Esophagus (tissue), 2 donors: ENCODE data around the gene PLEKHM2. TPM values are rescaled to one million over a fixed set of nuclear protein-coding genes. Genes with fewer than 3 reads are reported as not detected.

Experiments used
- H3K27ac ChIP-seq, 2 donors: one replicate each; pipeline ENCODE4 v1.5.1; 2013; ENCODE audit warnings: low read depth in 2 of 2, mild to moderate bottlenecking in 2 of 2, inconsistent platforms in 1 of 2, low read length in 1 of 2, moderate library complexity in 1 of 2
- H3K27me3 ChIP-seq, 2 donors: one replicate each; pipeline ENCODE4 v1.6.1; 2013; ENCODE audit warnings: low read length in 2 of 2, control low read depth in 1 of 2, mild to moderate bottlenecking in 1 of 2; ENCODE audit not compliant: insufficient read depth in 2 of 2, control insufficient read depth in 1 of 2
- H3K36me3 ChIP-seq, 2 donors: one replicate each; pipeline ENCODE4 v1.6.1; 2013; ENCODE audit warnings: low read length in 1 of 2; ENCODE audit not compliant: control insufficient read depth in 2 of 2, insufficient read depth in 2 of 2
- H3K4me1 ChIP-seq, 2 donors: one replicate each; pipeline ENCODE4 v1.6.1; 2013; ENCODE audit warnings: low read length in 1 of 2; ENCODE audit not compliant: control insufficient read depth in 2 of 2, insufficient read depth in 2 of 2
- H3K4me3 ChIP-seq, 2 donors: one replicate each; pipeline ENCODE4 v1.5.1; 2013; ENCODE audit warnings: low read length in 2 of 2, mild to moderate bottlenecking in 2 of 2, low read depth in 1 of 2, moderate library complexity in 1 of 2
- H3K9me3 ChIP-seq, 2 donors: one replicate each; pipeline ENCODE4 v1.6.1; 2013; ENCODE audit warnings: mild to moderate bottlenecking in 2 of 2, low read depth in 1 of 2, low read length in 1 of 2, moderate library complexity in 1 of 2; ENCODE audit not compliant: control insufficient read depth in 2 of 2, insufficient read depth in 1 of 2
- WGBS, 2 donors: extraction: QIAGEN DNeasy Blood & Tissue Kit; methylation state at CpG; one replicate each; pipeline ENCODE4 v1.1.7; 2013; 5-methylcytosine and 5-hydroxymethylcytosine counted together
- polyA plus RNA-seq, 2 donors: library from polyadenylated mRNA; stranded (reverse); fragments of 200-250 nt; gene quantifications; one replicate each; pipeline ENCODE4 v1.2.3, GENCODE V29; 2013
- donor health status: healthy with polysubstance abuse.
- donor health status: Bipolar disorder and iron deficiency.

PLEKHM2 gene
- polyA plus RNA-seq, 2 donors = 34.5 to 40.7 TPM

DNA sequence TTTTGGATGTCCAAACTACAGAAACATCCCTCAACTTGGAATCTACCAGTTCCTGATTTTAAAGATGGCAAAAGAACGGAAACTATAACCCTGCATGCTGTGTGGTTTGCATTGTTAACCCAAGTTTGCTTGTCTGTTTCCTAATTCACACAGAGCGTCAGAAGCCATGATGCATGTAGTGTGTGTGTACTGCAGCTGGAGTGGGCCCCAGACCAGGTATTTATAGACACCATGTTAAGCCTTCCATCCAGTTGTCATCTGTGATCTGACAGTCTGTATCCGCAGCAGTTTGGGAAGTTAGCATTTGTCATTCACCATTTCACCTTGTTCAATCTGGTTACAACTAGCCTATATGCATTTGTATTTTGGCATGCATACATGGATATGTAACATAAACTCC is 27.7 kb upstream of the PLEKHM2 start:
- Histone ChIP-seq H3K9me3 (no peaks in the 10 kb centered on the region), H3K4me3 (no peak overlapping the region), H3K4me1 (no peaks in the 10 kb centered on the region), H3K27ac (no peak overlapping the region), H3K36me3 (peaks cover 18 to 23% of the 10 kb centered on the region in 2 donors), H3K27me3 (no peaks in the 10 kb centered on the region)
- 88 to 94% methylated on average over 3 of the region's 3 CpGs for WGBS, 2 donors

DNA sequence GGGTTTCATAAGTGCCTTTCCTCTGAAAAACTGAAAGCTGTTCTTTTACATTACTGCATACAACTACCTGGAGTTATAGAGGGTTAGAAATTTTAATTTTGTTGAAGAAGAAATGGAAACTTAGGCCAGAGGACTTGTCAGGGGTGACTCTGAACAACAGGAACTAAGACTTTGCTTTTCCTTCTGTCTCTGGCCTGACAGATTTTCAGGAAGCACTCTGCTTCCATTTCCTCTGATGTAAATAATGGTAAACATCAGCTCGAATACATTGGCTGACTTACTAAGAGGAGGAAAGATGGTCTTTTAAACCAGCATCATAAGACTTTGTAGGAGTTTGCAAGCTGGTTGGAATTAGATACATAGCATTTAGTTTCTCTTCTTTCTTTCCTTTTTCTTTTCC is 27.1 kb upstream of the PLEKHM2 start:
- Histone ChIP-seq H3K27ac (no peak overlapping the region), H3K9me3 (no peaks in the 10 kb centered on the region), H3K27me3 (no peaks in the 10 kb centered on the region), H3K36me3 (peaks cover 19 to 22% of the 10 kb centered on the region in 2 donors), H3K4me1 (no peaks in the 10 kb centered on the region), H3K4me3 (no peak overlapping the region)
- 58 to 68% methylated on average over 1 of the region's 1 CpG for WGBS, 2 donors

DNA sequence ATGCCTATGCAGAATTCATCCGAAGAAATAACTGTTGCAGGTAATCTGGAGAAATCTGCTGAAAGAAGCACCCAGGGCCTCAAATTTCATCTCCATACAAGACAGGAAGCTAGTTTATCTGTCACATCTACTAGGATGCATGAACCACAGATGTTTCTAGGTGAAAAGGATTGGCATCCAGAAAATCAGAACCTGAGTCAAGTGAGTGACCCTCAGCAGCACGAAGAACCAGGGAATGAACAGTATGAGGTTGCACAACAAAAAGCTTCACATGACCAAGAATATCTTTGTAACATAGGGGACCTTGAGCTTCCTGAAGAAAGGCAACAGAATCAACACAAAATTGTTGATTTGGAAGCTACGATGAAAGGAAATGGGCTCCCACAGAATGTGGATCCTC is 24.0 kb upstream of the PLEKHM2 start:
- WGBS, 2 donors = 96 to 98% methylated on average over 3 of the region's 3 CpGs
- H3K4me1 ChIP-seq = no peaks in the 10 kb centered on the region
- no peak overlapping the region for H3K4me3 ChIP-seq
- H3K9me3 ChIP-seq = no peaks in the 10 kb centered on the region
- H3K36me3 ChIP-seq = peaks cover 15 to 20% of the 10 kb centered on the region in 2 donors
- H3K27me3 ChIP-seq = no peaks in the 10 kb centered on the region
- no peak overlapping the region for H3K27ac ChIP-seq

DNA sequence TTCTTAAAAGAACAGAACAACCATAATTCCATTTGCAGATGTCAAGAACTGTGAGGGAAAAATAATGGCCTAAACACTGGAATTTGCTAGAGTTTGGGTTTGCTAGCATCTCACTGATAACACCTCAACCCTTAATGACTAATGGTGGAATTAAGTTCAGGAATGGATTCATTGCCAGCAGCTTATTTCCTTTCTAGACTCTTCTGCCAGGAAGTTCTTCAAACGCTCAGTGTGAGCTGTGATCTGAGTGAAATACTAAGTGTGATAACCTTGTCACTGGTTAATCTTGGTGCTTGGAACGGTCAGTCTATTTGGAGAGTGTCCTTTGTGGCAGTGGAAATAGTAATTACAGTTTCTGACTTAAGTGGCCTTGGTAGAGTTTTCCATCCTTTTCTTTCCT is 21.6 kb upstream of the PLEKHM2 start:
- no peaks in the 10 kb centered on the region for H3K9me3 ChIP-seq
- H3K4me3 ChIP-seq = no peak overlapping the region
- H3K27me3 ChIP-seq = no peaks in the 10 kb centered on the region
- H3K4me1 ChIP-seq = no peaks in the 10 kb centered on the region
- no peak overlapping the region for H3K27ac ChIP-seq
- H3K36me3 ChIP-seq = peaks cover 16 to 20% of the 10 kb centered on the region in 2 donors
- WGBS, 2 donors = 75 to 80% methylated on average over 2 of the region's 2 CpGs

DNA sequence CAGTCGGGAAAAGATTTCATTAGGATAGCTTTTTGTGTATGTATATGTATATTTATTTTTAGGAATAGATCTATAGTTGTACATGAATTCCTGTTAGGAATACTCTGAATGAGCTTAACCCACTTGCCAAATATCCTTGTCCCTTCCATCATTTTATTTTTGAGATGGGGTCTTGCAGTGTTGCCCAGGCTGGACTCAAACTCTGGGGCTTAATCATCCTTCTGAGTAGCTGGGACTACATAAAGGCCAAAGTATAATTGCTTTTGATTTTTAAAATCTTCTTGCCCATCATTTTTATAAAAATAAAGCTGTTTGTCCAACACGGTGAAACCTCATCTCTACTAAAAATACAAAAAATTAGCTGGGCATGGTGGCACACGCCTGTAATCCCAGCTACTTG is 20.2 kb upstream of the PLEKHM2 start:
- Histone ChIP-seq H3K4me1 (no peaks in the 10 kb centered on the region), H3K27me3 (no peaks in the 10 kb centered on the region), H3K27ac (no peak overlapping the region), H3K36me3 (peaks cover 16 to 20% of the 10 kb centered on the region in 2 donors), H3K4me3 (no peak overlapping the region), H3K9me3 (no peaks in the 10 kb centered on the region)
- WGBS, 2 donors = 94% methylated on average over 3 of the region's 3 CpGs

DNA sequence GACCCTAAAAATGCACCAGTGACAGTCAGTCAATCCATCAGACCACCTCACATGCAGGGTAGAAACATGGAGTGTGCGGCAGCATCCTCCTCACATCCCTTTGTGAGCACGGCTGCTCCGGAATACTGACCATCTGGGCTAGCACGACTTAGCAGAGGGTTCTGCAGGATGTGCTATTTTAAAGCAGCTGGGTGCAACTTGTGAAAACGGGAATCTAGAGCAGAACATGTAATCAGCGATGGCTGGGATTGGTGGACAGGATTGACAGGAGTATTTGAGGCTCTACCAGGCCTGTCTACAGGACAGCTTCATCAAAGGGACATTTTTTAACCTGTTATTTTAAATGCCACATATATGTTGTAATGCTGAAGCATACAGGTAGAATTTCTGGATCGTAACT is 16.8 kb upstream of the PLEKHM2 start:
- Histone ChIP-seq H3K27ac (no peak overlapping the region), H3K4me1 (no peaks in the 10 kb centered on the region), H3K27me3 (no peaks in the 10 kb centered on the region), H3K9me3 (no peaks in the 10 kb centered on the region), H3K4me3 (no peak overlapping the region), H3K36me3 (peaks cover 3 to 5% of the 10 kb centered on the region in 2 donors)
- 80 to 85% methylated on average over 7 of the region's 7 CpGs for WGBS, 2 donors

DNA sequence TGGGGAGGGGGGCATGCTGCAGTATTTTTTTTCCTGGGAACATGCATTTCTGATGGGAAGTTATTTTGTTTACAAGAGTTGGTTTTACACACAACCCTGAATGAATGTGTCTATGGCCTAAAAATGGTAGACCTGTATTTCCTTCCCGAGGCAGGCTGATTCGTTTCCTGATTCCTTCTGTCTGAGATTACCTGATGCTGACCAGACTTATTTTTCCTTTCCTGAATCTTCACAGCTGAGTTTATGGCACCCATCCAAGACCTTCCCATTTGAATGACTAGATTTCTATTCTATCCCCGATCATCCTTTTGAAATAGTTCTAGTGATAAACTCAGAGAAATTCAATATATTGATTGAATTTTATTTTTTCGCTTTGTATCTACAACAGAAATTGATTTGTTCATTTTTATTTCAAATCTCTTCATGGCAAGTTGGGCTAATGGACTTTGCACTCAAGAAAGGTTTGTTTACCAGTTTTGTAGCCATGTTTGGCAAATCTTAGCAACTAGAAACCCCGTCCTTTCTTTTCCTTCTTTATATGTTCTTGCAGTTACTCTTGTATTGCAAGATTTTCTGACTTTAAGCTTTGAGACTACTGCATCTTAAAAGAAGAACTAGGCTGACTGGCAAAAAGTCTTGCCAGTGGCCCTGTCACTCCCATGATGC is 15.9 kb upstream of the PLEKHM2 start:
- no peaks in the 10 kb centered on the region for H3K9me3 ChIP-seq

DNA sequence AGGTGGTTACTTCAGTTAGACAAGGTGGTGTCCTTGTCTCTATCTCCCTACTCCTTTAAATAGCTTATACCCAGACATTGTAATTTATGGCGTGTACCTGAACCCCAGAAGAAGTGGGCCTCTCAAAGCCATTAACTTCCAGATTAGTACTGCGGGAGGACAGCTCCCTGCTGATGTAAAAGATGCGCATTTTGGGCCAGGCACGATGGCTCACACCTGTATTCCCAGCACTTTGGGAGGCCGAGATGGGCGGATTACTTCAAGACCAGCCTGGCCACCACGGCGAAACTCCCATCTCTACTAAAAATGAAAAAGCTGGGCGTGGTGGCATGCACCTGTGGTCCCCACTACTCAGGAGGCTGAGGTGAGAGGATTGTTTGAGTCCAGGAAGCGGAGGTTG is 15.0 kb upstream of the PLEKHM2 start:
- H3K9me3 ChIP-seq = no peaks in the 10 kb centered on the region
- no peaks in the 10 kb centered on the region for H3K4me1 ChIP-seq
- H3K27me3 ChIP-seq = no peaks in the 10 kb centered on the region
- no peak overlapping the region for H3K4me3 ChIP-seq
- WGBS, 2 donors = 92 to 94% methylated on average over 10 of the region's 10 CpGs
- H3K36me3 ChIP-seq = peaks cover 3% of the 10 kb centered on the region in 2 donors
- H3K27ac ChIP-seq = no peak overlapping the region

More for the DNA sequence above, 15.9 kb upstream of the PLEKHM2 start:
- Histone ChIP-seq H3K27ac (no peak overlapping the region), H3K36me3 (peaks cover 3% of the 10 kb centered on the region in 2 donors), H3K4me1 (no peaks in the 10 kb centered on the region), H3K4me3 (no peak overlapping the region), H3K27me3 (no peaks in the 10 kb centered on the region)
- 66 to 85% methylated on average over 5 of the region's 5 CpGs for WGBS, 2 donors

DNA sequence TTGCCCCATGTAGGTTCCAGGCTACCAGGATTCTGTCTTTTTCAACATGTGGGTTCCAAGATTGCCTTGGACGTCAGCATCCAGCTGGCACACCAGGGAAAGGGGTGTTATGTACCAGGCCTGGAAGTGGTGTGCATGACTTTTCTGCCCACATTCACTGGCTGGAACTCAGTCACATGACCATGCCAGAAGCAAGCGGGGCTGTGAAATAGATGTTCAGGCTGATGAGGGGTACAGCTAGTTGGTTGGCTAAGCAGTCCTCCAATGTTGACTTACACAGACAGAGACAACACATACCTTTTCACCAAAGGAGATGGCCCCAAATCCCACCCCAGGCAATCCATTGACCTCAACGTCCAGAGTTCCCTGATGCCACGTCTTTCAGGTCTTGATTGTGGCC is 14.3 kb upstream of the PLEKHM2 start:
- Histone ChIP-seq H3K4me3 (no peak overlapping the region), H3K9me3 (no peaks in the 10 kb centered on the region), H3K27ac (no peak overlapping the region), H3K4me1 (no peaks in the 10 kb centered on the region), H3K36me3 (peaks cover 3% of the 10 kb centered on the region in 2 donors), H3K27me3 (no peaks in the 10 kb centered on the region)
- WGBS, 2 donors = 64 to 75% methylated on average over 4 of the region's 4 CpGs

DNA sequence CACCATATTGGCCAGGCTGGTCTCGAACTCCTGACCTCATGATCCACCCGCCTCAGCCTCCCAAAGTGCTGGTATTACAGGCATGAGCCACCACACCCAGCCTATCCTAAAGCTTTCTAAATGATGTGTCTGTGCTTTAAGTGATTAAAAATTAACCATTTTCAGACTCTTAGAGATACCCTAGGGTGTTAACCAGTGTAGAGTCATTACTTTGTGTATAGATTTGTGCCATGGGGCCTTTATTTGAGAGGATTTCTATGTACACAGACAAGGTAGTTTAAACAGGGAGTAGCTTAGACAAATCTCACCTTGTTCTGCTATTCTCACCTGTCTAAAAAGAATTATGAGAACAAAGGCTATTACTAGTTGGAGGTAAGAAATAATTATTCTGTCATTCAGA is 12.7 kb upstream of the PLEKHM2 start:
- Histone ChIP-seq H3K4me1 (no peaks in the 10 kb centered on the region), H3K36me3 (peaks cover 3% of the 10 kb centered on the region in 2 donors), H3K27me3 (no peaks in the 10 kb centered on the region), H3K4me3 (no peak overlapping the region), H3K9me3 (no peaks in the 10 kb centered on the region), H3K27ac (no peak overlapping the region)
- WGBS, 2 donors = 86 to 92% methylated on average over 2 of the region's 2 CpGs
